ENCODE measurements around the gene DOCK6. TPM values are rescaled to one million over a fixed set of nuclear protein-coding genes. Genes with fewer than 3 reads are reported as not detected.

The DOCK6 gene
- total and polyA plus RNA-seq, 2 experiments from 2014 or later: 12.2 to 75.6 TPM

DNA sequence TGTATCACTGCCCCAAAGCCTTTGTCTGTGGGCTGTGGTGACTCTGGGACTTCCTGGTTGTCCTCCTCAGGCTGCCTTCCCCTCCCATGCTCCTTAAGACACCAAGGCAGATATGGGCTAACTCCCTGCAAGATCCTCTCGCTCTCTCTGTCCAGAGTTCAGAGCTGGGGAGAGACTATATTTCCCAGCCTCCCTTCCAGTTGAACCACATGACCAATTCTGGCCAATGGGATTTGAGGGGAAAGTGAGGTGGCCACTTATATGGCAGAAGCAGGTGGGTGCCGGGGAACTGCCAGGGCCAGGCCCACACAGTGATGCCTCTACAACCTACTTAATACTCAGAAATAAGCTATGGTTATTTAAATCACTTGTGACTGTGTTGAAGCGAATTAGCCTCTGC lies 39.1 kb downstream of the DOCK6 start:
- no peaks in the 10 kb centered on the region for H3K4me1 ChIP-seq (ENCODE audit: low read depth)
- DNase-seq (ENCODE audit: low read depth in 1 of 2, low spot score in 1 of 2): no peak
- H3K36me3 ChIP-seq: no peaks in the 10 kb centered on the region

DNA sequence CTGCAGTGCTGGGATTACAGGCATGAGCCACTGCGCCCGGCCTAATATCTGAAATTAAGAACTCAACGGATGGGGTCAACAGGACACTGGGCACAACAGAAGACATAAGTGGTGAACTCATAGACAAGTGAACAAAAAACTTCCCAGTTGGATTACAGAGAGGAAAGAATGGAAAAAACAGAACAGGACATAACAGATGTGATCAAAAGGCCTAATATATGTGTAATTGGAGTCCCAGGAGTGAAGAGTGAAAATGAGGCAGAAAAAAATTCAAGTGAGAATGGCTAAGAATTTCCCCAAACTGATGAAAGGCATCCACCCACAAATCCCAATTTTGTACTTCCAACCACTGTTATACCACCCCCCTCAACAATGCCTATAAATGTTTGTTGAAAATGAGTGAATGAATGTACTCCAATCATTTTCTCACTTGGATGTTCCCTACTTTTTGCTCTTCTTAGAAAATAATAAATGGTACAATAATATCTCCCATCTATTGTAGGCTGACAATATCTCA lies 41.2 kb downstream of the DOCK6 start:
- no peak overlapping the region for H3K4me3 ChIP-seq
- no peak for DNase-seq (ENCODE audit: low read depth in 1 of 2, low spot score in 1 of 2)
- H3K36me3 ChIP-seq: no peaks in the 10 kb centered on the region
- H3K27me3 ChIP-seq: no peaks in the 10 kb centered on the region
- TF ChIP-seq, protein P1, sequence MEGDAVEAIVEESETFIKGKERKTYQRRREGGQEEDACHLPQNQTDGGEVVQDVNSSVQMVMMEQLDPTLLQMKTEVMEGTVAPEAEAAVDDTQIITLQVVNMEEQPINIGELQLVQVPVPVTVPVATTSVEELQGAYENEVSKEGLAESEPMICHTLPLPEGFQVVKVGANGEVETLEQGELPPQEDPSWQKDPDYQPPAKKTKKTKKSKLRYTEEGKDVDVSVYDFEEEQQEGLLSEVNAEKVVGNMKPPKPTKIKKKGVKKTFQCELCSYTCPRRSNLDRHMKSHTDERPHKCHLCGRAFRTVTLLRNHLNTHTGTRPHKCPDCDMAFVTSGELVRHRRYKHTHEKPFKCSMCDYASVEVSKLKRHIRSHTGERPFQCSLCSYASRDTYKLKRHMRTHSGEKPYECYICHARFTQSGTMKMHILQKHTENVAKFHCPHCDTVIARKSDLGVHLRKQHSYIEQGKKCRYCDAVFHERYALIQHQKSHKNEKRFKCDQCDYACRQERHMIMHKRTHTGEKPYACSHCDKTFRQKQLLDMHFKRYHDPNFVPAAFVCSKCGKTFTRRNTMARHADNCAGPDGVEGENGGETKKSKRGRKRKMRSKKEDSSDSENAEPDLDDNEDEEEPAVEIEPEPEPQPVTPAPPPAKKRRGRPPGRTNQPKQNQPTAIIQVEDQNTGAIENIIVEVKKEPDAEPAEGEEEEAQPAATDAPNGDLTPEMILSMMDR (IDR thresholded peaks at IDR 0.05; ENCODE audit: low read depth, low read length): no peak
- H3K4me1 ChIP-seq (ENCODE audit: low read depth): no peaks in the 10 kb centered on the region
- no peaks in the 10 kb centered on the region for H3K9me3 ChIP-seq (ENCODE audit: low read depth)
- no peak overlapping the region for H3K27ac ChIP-seq

More for the DNA sequence above, 39.1 kb downstream of the DOCK6 start:
- no peak overlapping the region for H3K27ac ChIP-seq
- no peak overlapping the region for H3K4me3 ChIP-seq
- H3K9me3 ChIP-seq (ENCODE audit: low read depth): no peaks in the 10 kb centered on the region
- TF ChIP-seq, protein P1 (IDR thresholded peaks at IDR 0.05; ENCODE audit: low read depth, low read length): no peak
- no peaks in the 10 kb centered on the region for H3K27me3 ChIP-seq

DNA sequence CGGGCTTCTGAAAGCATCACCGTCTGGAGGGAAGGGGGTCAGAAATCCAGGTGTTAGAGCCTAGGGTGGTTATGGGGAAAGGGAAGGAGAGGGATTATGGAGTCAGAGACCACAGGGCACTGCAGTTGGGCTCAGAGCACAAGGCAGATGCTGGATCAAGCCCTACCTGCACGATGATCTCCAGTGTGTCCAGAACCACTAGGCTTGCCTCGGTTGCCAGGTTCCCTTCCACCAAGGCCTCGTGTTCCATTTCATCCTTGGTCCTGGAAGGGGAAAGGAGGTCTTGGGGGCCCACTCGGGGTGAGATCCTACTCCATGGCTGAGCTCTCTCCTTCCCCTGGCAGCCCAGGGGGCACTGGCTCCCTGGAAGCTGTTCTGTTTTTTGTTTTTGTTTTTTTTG lies 47.9 kb downstream of the DOCK6 start:
- Histone ChIP-seq H3K4me1 (ENCODE audit: low read depth) (no peaks in the 10 kb centered on the region), H3K27me3 (no peaks in the 10 kb centered on the region), H3K4me3 (no peak overlapping the region), H3K36me3 (no peaks in the 10 kb centered on the region), H3K27ac (no peak overlapping the region), H3K9me3 (ENCODE audit: low read depth) (no peaks in the 10 kb centered on the region)
- TF ChIP-seq, protein P1 (IDR thresholded peaks at IDR 0.05; ENCODE audit: low read depth, low read length): no peak
- DNase-seq (ENCODE audit: low read depth in 1 of 2, low spot score in 1 of 2): no peak

DNA sequence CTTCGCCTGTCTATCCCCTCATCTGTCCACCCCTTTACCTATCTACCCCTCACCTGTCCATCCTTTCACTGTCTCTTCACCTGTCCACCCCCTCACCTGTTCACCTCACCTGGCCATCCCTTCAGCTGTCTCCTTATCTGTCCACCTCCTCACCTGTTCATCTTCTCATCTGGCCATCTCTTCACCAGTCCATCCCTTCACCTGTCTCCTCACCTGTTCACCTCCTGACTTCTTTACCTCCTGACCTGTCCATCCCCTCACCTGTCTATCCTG lies 51.7 kb downstream of the DOCK6 start:
- Histone ChIP-seq H3K27ac (no peak overlapping the region), H3K4me3 (no peak overlapping the region), H3K27me3 (no peaks in the 10 kb centered on the region), H3K9me3 (ENCODE audit: low read depth) (no peaks in the 10 kb centered on the region), H3K4me1 (ENCODE audit: low read depth) (no peaks in the 10 kb centered on the region), H3K36me3 (no peaks in the 10 kb centered on the region)
- TF ChIP-seq, protein P1 (IDR thresholded peaks at IDR 0.05; ENCODE audit: low read depth, low read length): no peak
- no peak for DNase-seq (ENCODE audit: low read depth in 1 of 2, low spot score in 1 of 2)

DNA sequence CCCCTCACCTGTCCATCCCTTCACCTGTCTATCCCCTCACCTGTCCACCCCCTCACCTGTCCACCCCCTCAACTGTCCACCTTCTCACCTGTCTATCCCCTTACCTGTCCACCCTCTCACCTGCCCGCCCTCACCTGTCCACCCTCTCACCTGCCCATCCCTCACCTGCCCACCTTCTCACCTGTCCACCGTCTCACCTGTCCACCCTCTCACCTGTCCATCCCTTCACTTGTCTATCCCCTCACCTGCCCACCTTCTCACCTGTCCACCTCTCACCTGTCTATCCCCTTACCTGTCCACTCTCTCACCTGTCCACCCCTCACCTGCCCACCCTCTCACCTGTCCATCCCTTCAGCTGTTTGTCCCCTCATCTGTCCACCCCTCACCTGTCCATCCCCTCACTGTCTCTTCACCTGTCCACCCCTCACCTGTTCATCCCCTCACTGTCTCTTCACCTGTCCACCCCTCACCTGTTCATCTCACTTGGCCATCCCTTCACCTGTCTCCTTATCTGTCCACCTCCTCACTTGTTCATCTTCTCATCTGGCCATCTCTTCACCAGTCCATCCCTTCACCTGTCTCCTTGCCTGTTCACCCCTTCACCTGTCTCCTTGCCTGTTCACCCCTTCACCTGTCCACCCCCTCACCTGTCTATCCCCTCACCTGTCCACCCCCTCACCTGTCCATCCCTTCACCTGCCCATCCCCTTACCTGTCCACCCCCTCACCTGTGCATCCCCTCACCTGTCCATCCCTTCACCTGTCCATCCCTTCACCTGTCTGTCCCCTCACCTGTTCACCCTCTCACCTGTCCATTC lies 52.3 kb downstream of the DOCK6 start:
- Histone ChIP-seq H3K27ac (no peak overlapping the region), H3K27me3 (no peaks in the 10 kb centered on the region), H3K4me3 (no peak overlapping the region), H3K9me3 (ENCODE audit: low read depth) (no peaks in the 10 kb centered on the region), H3K36me3 (no peaks in the 10 kb centered on the region), H3K4me1 (ENCODE audit: low read depth) (no peaks in the 10 kb centered on the region)
- TF ChIP-seq, protein P1 (IDR thresholded peaks at IDR 0.05; ENCODE audit: low read depth, low read length): no peak
- no peak for DNase-seq (ENCODE audit: low read depth in 1 of 2, low spot score in 1 of 2)

Measured in cardiac muscle cell (in vitro differentiated cells and primary cell).